Measurements from ENCODE around the gene KMT5B. TPM values are rescaled to one million over a fixed set of nuclear protein-coding genes. Genes with fewer than 3 reads are reported as not detected.

KMT5B gene
- total and polyA plus RNA-seq, 10 donors, result 12.3 to 52.8 (median 40.6) TPM

DNA sequence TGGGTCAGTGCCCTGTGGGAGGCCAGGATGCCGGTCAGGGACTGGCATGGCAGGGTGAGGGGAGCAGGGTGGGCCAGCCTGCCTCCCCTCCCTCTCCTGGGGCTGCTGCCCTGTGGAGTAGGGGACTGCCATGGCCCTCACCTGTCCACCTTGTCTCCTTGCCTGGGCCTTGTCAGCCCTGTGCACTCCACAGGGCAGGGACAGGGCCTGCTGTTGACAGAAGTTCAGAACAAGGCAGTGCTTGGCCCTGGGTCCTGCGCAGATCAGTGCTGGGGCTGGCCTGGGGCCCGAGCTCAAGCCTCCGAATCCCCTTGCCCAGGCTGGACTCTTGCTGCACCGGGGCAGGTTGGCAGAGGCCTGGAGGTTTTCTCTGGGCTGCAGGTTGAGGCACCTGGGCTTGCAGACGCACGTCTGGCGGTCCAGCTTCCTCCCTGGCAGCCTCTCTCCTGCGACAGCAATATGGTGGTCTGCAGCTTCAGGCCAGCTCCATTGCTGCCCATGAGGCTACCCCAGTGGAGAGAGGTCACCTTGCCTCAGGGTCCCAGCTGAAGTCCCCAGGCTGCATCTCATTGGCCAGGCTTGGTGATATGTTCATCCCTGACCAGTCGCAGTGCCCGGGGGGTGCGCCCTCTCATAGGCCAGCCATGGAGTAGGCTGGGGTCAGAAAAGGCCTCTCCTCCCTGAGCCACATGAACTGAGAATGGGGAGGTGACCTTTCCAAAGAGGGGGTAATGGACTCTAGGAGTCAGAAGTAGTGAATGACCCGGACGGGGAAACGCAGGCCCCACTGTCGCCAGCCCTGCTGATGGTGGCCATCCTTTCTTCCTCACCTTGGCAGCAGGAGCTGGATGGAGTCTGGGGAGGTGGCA, 70.4 kb downstream of the KMT5B start:
- Histone ChIP-seq H3K9me3 (no peaks in the 10 kb centered on the region), H3K27me3 (replicated peaks in 1 of 7) (no peaks in the 10 kb centered on the region), H3K4me3 (no peak overlapping the region), H3K27ac (peak overlapping the region in 1 of 8 donors; percentile 7), H3K4me1 (peaks cover 0 to 61% (median 41%) of the 10 kb centered on the region in 6 donors), H3K36me3 (no peaks in the 10 kb centered on the region)
- intact Hi-C loops (cut with DNase I; ENCODE audit: low total_unique reads), result no loop called here
- no peak for DNase-seq
- 79 to 86% (median 81%) methylated on average over 9 to 16 of the region's 16 CpGs for WGBS, 5 donors
- TF ChIP-seq CTCF (IDR thresholded peaks at IDR 0.05 in 8 of 11, conservative IDR thresholded peaks at IDR 0.05 in 3 of 11) (no peak), POLR2AphosphoS5 (IDR thresholded peaks at IDR 0.05) (no peak), POLR2A (IDR thresholded peaks at IDR 0.05) (no peak)

DNA sequence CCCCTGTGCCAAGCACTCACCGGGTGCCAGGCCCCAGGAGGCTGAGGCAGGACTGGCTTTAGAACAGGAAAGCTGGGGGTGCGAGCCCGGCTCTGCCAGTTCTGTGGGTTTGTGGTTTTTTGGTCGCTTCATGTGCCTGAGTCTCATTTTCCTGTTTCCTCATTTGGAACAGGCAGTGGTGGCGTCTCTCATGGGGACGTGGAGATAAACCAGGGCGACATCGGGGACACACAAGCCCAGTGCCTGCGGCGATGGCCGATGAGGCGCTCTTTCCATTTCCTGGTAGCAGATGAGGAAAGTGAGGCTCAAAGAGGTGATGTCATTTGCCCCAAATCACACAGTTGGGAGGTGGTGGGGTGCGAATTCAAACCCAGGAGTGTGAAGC, 71.1 kb downstream of the KMT5B start:
- TF ChIP-seq POLR2A (IDR thresholded peaks at IDR 0.05) (no peak), CTCF (IDR thresholded peaks at IDR 0.05 in 8 of 11, conservative IDR thresholded peaks at IDR 0.05 in 3 of 11) (no peak), POLR2AphosphoS5 (IDR thresholded peaks at IDR 0.05) (peak in 1 of 3 donors; percentile 16)
- no peak for DNase-seq
- no peaks in the 10 kb centered on the region for H3K27me3 ChIP-seq (replicated peaks in 1 of 7)
- peak overlapping the region in 1 of 8 donors; percentile 7 for H3K27ac ChIP-seq
- H3K4me3 ChIP-seq, result peak overlapping the region in 1 of 8 donors; percentile 17
- no peaks in the 10 kb centered on the region for H3K9me3 ChIP-seq
- WGBS, 5 donors, result 22 to 56% (median 32%) methylated on average over 8 to 13 of the region's 13 CpGs
- intact Hi-C loops (cut with DNase I; ENCODE audit: low total_unique reads), result no loop called here
- H3K36me3 ChIP-seq, result no peaks in the 10 kb centered on the region
- peaks cover 0 to 57% (median 39%) of the 10 kb centered on the region in 6 donors for H3K4me1 ChIP-seq

DNA sequence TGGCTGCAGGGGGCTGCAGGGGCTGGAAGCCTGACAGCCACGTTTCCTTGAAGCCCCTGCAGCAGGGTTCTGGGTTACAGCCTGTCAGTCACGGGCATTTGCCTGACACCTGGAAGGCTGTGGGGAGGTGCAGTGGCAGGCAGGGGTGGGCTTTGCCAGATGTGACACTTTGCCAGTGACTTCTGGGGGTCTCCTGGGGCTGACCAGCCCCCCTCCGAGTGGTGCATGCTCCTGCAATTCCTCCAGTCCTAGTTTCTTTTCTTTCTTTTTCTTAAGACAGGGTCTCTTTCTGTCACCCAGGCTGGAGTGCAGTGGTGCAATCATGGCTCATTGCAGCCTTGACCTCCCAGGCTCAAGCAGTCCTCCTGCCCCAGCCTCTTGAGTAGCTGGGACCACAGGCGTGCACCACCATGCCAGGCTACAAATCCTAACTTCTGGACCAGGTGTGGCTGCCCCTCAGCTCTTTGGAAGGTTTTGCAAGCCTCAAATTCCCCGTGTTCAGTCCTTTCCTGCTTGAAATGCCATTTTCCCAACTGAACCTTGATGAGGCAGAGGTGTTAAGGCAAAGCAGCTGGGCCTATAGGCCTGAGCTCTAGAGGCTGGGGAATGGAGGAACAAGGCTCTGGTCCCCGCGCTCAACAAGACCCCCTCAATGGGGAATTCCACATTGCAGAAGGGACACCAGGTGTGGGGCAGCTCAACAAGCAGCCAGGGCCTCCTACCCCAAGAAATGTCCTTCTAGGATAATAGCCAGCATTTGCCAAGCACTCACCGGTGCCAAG, 71.7 kb downstream of the KMT5B start:
- Histone ChIP-seq H3K27me3 (replicated peaks in 1 of 7) (no peaks in the 10 kb centered on the region), H3K4me3 (peak overlapping the region in 1 of 8 donors; percentile 17), H3K36me3 (no peaks in the 10 kb centered on the region), H3K9me3 (no peaks in the 10 kb centered on the region), H3K4me1 (peaks cover 0 to 51% (median 33%) of the 10 kb centered on the region in 6 donors), H3K27ac (peak overlapping the region in 1 of 8 donors; percentile 7)
- TF ChIP-seq POLR2AphosphoS5 (IDR thresholded peaks at IDR 0.05), result no peak
- no peak for TF ChIP-seq POLR2A (IDR thresholded peaks at IDR 0.05)
- TF ChIP-seq CTCF (IDR thresholded peaks at IDR 0.05 in 8 of 11, conservative IDR thresholded peaks at IDR 0.05 in 3 of 11), result no peak
- intact Hi-C loops (cut with DNase I; ENCODE audit: low total_unique reads), result no loop called here
- 43 to 55% (median 46%) methylated on average over 6 to 8 of the region's 8 CpGs for WGBS, 5 donors
- DNase-seq, result no peak
